Ecto neural progenitor cell (in vitro differentiated cells): ENCODE data around the gene PTPRK.

Experiments used
- DNase-seq: peaks from one replicate; pipeline ENCODE4 v3.0.0-alpha.2; 2018; ENCODE audit warnings: low spot score

PTPRK gene

DNA sequence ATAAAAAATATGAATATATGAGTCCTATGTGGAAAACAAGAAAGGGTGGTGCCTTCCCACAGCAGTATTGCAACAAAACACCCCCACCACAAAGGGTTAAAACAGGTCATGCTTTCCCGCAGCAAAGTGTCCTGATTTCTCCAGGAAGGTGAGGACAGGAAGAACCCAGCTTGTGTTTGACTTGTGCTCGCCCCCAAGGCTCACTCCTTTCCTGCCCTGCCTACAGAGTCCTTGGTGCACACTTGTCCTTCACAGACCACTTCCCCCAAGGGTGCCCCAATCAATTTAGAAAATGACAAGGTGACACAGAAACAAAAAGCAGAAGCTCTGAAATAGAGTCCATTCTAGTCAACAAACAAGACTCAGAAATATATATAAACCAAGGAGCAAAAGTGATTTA lies 237.4 kb downstream of the PTPRK start:
- no peak for DNase-seq

DNA sequence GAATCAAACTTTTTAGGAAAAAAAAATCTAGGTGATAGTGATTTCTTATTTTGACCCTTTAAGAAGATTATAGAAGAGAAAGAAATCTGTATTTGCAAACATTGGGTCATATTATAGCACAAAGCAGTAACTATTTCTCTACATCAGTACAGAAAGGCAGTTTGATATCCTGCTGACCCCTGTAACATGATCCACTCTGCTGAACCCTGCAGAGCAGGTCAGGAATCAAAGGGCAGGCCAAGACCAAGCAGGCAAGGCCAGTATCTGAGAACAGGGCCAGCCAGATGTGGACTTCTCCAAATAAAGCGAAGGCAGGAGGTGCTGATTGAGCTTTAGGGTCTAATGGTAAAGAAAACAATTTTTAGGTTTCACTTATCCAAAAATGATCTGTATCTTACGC lies 239.4 kb downstream of the PTPRK start:
- peak; percentile 55 for DNase-seq

DNA sequence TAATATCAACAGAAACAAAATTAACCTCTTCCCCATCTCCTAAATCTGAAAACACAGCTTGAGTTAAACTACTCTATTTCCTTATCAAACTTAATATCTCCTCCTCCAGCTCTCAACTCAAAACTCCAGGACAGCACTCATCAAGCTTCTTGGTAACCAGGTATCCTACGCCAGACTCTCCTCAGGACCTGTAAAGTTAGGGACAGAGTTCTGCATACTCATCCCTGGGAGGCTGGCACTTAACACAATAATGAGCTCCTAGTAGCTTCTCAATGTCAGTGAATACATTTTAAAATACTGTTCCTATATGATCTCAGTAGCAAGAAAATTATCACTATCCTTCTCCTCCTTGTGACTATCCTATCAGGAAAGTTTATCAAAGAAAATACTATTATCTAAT lies 240.3 kb downstream of the PTPRK start:
- no peak for DNase-seq

DNA sequence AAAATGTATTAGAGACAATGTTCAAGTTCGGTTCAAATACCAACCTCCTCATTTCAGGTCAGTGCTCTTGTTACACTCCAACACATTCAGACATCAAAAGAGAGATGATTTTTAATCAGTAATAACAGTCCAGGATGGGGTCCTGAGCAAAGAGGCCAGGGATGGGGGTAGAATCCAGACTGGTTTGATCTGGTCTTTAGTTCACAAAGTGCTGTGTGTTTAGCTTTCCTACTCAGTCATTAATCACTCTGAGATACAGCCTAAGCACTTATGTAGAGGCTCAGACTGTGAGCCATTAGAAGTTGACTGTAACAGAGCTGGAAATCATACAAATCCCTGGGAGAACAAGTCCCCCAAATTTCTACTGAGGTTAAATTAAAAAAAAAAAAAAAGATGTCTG lies 241.6 kb downstream of the PTPRK start:
- DNase-seq: no peak

DNA sequence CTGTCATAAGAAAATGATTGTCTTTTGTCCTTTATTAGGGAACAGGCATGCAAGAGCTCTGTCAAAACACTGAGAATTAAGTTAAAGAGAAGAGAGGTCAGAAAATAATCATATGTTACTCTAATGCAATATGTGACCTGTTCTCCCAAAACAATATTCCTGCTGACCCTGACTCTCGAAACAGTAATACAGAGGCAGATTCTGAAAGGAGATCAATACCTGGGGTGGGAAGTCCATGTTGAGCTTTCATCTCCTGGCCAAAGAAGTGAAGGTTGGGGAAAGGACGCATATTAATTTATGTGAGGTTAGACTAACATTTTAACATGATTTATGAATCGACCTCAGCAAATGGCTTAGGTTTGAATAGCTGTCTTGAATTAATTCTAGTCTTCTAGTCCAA lies 243.0 kb downstream of the PTPRK start:
- no peak for DNase-seq

DNA sequence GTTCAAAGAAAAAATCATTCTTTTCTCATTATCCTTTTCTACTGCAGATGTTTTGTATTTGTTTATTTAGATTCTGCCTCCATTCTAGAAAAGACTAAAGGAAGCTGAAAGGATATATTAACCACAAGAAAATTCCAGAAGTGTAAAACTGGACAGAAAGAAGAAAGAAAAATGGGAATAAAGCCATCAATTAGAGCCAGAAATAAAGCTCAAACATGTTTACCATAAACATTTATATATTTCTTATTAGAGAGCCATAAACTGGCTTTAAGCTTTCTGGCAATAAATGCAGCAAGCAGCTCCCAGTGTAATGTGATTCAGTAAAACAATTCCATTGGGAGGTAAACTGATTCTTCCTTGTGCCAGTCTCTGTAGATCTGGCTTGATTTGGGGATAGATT lies 244.1 kb downstream of the PTPRK start:
- DNase-seq: no peak

DNA sequence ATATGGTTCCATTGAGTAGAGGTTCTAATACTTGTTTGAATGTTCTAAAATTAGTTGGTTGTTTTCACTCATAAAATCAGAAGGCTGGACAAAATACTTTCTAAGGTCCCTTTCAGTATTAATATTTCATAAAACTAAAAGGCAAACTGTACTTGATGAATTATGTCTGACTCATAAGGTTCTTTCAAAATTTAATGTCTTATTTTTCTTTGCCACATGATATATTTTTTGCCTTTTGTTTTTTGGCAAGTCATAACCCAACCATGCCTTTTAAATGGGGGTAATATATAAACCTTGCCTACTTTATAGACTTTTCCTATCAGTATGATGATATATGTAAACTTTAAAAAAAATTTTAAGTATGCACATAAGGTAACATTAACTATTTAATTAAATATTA lies 244.7 kb downstream of the PTPRK start:
- no peak for DNase-seq

DNA sequence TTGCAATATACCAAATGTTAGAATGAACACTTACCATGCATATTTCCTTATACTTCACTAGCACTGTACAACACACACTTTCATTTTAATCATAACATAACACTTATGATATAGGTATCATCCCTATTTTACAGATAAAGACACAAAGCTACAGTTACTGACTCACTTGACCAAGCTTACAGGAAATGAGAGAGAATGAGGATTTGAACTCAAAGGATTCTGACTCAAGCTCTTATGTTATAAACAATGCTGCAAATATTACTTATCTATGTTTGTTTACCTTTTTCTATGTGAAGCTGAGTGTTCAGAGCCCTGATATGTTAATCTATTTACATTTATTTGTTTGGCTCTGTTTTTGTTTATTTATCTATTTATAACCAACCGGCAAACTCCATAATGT lies 245.4 kb downstream of the PTPRK start:
- no peak for DNase-seq

DNA sequence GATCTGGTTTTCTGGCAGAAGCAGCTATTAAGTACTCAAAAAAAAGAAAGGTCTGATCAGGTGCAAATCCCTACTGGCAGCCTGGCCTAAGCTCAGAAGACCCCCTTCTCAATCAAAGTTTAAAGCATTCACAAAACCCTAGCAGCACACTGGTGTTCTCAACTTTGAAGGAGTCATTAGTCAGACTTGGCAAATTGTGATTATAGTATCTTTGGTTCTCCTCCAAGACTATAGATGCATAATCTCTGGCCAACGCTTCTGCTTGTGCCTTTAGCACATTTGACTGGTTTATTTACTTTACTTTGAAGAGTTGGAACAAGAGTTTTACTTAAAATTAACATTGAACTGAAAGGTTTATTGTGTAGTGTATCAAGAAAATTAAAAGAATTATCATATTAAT lies 248.9 kb downstream of the PTPRK start:
- no peak for DNase-seq

DNA sequence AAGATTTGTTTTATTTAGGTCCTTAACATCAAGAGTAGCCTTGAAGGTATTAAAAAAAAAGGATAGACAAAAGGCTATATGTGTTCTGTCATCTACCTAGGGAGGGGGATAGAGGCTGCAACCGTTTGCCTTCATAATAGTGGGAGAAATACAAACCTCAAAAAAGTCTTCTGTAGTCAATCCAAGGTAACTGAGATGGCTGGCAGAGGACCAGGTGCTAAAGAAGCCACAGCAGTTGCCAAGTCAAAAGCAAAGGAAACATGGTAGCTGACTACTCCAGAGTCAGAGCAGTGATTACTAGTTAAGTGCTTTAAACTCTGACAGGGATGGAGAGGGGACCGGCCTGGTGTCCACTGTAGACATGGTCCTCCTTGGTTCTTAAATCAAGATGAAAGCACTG lies 249.4 kb downstream of the PTPRK start:
- DNase-seq: no peak

DNA sequence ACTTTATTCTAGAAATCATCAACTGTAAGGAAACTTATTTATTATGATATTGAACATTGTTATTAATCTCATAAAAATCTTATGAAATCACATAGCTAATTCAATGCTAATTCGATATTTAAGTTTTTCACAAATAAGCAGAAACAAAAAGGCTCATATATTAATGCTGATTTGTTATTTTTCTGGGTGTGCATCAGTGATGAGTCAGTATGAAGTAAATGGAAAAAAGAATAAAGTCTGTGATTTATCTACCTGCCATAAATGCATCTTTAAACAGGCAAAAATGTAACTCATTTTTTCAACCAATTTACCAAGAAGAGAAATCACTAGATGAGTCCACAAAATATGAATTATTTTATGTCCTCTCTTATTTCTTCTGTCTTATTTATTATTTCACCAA lies 253.5 kb downstream of the PTPRK start:
- DNase-seq: no peak

DNA sequence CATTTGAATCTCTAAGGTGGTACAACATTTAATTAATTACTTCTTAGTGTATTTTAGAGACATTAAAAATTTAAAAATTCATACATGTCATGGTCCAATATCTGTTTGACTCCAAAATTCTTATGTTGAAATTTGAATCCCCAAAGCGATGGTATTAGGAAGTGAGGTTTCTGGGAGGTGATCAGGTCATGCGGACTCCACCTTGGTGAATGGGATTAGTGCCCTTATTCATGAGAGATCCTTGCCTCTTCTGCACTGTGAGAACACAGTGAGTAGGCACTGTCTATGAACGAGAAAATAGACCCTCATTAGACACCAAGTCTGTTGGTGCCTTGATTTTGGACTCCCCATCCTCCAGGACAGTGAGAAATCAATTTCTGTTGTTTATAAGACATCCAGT lies 254.7 kb downstream of the PTPRK start:
- no peak for DNase-seq

DNA sequence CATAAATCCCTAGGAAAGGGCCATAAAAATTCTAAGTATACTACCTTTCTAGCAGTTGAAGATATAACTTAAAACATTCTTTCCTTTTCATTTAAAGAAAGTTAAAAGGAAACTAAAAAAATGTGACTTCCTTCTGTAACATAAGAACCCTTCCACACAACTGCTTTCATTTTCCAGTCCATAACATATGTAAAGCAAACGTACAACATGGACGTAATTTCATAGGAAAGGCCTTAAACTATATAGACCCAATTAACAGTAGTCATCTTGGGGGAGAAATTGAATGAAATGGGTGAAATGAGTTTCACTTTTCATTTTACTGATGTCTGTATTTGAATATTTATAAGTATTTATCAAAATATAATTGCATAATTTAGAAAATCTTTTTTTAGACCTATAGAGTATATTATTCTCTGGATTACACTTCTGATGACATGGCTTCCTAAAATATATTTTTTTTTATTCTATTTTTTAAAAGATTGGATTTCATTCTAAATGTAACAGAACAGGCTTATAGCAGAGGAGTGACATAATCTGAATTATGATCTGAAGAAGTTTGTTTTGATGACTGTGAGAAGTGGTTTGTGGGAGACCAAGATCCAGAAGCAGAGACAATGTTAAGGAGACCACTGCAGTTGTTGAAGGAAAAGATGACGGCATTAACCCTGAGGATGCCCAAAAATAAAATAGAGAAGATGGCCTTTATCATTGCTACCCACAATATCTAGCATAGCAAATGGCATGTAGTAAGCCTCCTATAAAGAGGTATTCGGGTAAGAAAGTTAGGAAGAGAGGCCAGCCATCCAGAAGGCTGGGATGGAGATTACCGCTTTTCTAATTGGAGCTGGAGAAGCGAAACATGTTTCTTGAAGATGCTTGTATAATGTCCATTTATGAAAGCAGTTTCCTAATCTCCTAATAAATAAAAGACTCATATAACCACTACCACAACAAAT lies 260.4 kb downstream of the PTPRK start:
- DNase-seq: no peak

DNA sequence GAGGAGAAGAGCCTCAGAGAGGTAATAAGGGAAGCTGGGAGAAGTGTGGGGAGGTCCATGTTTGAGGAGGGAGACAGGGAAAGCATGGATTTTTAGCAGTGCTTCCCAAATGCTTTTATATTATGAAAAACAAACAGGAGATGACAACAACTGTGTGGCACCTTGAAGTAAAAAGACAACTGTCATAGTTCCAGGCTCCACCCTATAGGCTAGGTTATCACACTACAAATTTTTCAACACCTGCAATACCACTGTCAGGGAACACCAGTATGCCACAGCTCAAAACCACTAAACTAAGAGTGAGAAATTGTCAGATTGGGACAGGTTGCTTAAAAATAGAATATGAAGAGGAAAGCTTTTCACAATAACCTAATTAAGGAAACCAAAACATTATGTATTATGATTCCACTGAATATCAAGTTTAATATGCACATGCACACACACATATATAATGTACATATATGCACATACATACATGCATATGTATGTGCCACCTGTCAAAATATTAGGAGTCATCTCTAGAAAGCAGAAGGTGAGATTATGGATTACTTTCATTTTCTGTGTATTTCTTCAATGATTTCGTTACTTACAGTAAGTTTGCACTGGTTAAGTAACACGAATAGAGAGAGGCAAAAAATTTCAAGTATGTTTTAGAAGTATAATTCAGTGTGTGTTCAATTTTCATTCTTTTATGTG lies 261.2 kb downstream of the PTPRK start:
- DNase-seq: no peak

DNA sequence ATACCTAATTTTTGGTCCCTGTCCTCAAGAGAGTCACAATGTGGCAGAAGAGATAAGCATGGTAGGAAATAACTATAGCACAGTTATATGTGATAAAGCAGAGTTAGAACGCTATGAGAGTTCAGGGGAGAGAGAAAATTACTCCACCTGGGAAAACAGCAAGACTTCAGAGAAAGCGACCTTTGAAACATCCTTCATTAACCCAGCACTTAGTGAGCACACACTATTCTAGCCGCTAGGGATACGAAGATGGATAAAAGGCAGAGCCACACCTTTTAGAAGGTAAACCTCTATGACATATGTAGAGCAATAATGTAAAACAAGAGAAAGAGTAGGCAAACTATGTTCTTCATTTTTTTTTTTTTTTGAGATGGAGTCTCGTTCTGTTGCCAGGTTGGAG lies 264.3 kb downstream of the PTPRK start:
- no peak for DNase-seq

DNA sequence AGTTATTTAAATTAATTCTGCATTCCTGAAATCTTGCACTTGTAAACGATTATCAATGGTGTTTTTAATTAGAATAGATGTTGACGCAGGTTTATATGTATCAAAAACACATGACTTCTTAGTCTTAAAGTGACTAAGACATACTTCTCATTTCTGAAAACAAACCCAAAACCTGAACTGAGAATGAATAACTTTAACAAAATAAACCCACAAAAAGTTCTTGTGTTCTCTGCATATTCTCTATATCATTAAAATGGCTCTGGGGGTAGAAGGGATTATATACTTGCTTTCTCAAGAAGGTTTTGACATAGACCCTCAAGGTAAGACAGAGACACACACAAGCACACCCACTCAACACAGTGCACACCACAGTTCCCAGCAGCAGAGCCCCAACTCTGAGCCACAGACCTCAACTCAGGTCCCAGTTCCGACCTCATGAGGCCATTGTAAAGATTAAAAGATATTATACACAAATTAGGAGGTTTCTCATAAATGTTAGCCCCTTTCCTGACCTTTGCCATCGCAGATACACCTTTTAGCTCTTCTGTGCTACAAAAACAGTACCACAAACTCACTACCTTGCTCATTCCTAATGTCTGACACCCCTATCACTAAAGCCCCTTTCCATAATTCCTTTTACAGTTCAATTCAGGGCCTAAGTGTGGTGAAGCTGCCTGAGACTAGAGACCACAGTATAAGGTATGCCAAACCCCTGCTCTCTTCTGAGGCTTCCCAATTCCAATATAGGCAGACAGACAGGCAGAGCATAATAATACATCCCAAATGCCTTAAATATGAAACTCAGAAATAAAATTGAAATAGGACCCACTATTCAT lies 267.8 kb downstream of the PTPRK start:
- no peak for DNase-seq

DNA sequence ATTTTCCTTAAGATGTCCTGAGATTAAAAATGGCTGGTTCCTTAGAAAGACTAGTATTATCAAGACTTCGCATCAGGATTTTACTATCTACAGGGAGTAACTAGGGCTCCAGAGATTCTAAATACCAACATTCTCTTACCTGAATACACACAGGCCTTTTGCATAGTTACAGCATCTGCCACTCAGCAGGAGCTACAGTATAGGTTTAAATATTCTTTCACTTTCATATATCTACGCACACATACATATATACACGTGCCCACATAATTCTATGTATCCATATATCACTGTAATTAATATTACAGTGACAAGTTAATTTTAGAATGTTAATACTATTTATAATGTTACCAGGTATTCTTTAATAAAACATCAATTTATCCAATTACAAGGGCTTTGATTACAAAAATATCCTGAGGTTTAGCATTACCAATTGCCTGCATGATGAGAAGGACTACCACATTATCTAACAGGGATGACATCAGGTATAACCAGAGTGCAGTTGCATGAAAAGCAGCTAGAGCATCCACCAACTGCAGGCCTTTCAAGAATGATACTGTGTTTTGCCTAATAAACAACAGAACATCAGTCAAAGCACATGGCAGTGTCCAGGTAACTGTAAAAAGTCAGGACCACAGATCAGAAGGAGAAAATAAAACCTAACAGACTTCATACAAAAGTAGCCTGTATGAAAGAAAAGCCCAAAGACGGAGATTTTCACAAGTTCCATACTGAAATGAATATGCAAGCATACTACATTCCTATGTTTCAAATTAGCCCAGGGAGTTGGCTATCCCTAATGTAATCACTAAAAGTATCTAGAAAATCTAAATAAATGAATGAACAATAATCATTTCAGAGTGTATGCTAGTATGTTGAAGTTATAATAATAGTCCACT lies 268.7 kb downstream of the PTPRK start:
- DNase-seq: no peak

DNA sequence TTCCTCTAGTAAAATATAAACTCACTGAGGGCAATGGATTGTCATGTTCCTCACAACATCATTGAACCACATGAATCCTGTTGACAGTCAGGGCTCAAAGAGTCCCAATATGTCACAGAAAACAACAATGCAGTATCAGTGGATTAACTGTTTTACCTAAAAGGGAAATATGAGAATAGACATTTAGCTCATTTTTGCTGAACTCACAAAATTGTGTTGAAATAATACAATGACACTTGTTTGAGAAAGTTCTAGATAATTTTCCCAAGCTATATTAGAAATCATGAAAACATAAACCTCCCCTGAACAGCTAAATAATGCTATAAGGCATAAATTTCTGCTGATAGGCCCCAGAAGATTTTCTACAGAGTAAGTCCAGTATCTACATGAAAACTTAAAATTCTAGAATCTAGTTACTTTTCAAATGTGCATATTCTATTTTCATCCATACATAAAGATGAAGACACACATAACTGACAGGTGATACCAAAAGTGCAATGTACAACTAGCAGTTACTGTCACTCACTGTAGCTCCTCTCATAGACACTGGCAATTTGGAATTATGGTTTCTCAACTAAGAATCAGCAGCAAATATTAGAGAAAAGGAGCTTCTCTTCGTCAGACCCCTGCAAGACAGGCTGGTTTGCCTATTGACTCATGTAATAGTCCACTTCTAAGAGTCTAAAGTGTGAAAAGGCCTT lies 269.9 kb downstream of the PTPRK start:
- no peak for DNase-seq

DNA sequence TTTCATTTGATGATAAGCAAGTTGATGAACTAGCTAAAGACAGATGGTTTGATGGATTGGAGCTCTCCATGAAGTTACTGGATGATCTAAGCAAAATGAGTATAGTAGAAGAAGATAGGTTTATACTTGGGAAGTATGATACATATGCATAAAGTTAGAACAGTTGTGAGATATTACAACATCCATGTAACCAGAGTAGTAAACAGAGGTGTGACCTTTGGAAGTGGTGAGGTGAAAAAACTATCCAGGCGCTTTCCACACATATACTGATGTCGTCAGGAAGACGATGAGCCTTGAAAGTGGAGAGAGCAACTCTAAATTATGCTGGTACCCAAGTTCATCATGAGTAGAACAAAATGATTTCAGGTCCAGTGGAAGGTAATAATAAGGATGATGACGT lies 271.0 kb downstream of the PTPRK start:
- DNase-seq: no peak

DNA sequence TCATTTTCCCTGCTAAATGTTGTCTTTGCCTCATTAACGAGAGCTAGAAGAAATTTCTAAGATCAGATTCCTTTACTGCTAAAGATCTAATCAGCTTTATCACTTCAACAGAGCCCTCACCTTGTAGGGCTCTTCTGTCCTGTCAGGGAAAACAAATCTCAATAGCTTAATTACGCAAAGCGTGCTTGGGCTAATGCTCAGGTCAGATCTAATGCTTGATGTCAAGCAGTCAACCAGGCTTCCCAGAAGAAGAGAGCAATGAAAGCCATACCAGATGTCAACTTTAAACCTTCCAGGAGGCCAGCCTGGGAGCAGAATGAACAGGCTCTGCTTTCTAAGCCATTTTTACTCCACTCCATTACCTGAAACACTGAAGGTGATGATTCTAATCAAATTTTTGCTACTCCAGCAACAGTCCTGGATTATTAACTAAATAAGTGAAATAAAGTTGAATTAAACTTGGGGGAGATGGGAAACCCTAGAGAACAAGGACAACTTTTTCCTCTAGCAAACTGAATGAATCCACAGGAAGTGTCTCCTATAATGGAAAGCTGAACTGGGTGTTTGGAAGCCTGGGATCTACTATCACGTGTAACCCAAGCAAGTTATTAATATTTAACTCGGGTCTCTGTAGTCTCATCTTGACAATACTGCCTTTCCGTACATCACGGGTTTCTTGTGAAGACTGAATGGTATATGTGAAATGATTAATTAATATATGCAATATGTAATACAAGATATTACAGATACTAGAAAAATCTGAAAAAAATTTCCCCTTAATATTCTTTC lies 273.7 kb downstream of the PTPRK start:
- no peak for DNase-seq
